GM19468 (cell line): Measurements from ENCODE around the gene PDE9A.

Source experiments
- ATAC-seq: cut with Tn5 transposase; IDR thresholded peaks from one replicate; pipeline ENCODE4 v1.9.1; 2021; ENCODE audit warnings: mild to moderate bottlenecking, moderate library complexity, moderate number of reproducible peaks; ENCODE audit not compliant: unreplicated experiment; ENCODE audit errors: extremely low read depth

PDE9A gene

GRCh38 chr21:42731264-42732032 lies 78.0 kb downstream of the PDE9A start:
- ATAC-seq, result no peak

DNA sequence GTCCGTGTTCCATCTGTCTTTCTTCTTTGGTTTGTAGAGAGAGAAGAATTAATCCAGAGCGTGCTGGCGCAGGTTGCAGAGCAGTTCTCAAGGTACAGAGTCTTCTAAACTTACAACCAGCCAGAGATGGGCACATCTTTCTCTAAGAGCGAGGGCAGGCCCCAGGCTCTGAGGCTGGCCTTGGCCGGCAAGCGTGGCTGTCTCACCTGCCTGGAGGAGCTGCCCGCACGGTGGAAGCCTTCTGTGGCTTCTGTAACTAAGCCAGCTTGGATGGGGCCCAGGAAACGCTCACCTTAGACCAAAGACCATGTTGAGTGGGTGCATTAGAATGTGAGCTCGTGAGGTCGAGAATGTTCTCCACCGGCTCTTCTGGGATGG lies 78.6 kb downstream of the PDE9A start:
- ATAC-seq, result no peak

DNA sequence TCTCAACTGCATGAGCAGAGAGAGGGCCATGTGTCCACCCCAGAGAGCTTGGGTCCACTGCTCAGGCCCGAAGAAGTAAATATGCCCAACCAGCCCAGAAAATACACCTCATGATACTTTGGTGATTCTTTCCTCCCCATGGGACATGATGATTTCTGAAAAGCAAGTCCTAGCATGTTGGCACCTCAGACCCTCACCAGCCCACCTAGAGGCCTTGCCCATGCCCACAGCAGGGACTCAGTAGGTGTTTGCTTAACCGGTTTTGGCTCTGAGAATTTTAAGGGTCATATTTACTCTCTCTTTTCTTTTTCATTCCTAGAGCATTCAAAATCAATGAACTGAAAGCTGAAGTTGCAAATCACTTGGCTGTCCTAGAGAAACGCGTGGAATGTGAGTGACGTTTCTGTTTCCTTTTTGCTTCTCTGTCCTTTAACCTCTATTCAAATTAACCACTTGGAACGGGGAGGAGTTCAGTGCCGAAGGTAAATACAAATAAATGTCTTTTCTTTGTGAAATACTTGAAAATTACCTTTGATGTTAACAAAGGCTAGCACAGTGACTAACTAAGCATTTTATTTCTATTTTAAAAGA lies 79.7 kb downstream of the PDE9A start:
- ATAC-seq, result no peak

- ATAC-seq, result no peak
Observed at GRCh38 chr21:42733874-42734273, 80.5 kb downstream of the PDE9A start.

- no peak for ATAC-seq
Observed at GRCh38 chr21:42734323-42734971, 81.0 kb downstream of the PDE9A start.

GRCh38 chr21:42735061-42735460 lies 81.6 kb downstream of the PDE9A start:
- no peak for ATAC-seq

DNA sequence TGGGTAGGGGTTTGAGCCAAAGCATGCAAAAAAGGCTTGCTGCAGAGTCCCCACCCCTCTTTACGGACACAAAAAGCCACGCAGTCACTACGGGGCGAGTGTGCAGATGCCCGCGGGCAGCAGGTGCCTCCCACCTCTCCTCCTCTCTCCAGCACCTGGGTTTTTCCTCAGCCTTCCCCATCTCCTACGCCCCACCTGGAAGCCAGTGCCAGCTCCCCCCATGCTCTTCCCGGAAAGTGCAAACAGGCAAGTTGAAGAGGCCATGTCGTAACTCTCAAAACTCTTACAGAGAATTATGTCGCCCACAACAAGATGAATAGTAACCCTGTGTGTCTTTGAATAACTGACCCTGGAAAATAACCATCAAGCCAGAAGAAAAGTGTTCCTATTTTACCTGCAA lies 82.5 kb downstream of the PDE9A start:
- ATAC-seq, result no peak

DNA sequence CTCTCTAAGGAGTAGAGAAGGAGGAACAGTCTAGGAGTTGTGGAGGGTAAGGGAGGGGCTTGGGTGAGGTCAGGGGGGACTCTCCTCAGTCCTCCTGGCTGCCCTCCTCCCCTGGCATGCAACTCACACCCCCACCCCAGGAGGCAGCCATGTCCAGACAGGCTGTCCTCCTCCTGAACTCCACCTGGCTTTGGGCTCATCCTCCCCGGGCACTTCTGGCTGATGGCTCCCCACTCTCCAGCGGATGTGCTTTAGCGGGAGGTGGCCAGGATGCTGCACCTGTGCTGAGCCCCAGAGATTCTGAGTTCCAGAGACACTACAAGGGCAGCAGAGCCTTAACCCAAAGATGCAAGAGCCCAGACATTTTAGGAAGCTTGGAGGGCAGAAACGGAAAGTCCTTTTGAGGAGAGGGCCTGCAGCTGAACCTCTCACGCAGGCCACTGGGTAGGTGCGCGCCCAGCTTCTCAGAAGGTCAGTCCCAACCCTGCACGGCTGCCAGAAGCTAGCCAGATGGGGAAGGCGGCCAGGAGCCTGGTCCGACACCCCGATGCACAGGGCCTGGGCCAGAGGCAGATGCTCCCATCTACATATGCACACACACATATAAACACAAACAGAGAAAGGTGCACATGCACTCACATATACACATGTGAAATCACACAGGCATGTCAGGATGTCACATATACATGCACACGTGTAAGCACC lies 83.4 kb downstream of the PDE9A start:
- no peak for ATAC-seq

DNA sequence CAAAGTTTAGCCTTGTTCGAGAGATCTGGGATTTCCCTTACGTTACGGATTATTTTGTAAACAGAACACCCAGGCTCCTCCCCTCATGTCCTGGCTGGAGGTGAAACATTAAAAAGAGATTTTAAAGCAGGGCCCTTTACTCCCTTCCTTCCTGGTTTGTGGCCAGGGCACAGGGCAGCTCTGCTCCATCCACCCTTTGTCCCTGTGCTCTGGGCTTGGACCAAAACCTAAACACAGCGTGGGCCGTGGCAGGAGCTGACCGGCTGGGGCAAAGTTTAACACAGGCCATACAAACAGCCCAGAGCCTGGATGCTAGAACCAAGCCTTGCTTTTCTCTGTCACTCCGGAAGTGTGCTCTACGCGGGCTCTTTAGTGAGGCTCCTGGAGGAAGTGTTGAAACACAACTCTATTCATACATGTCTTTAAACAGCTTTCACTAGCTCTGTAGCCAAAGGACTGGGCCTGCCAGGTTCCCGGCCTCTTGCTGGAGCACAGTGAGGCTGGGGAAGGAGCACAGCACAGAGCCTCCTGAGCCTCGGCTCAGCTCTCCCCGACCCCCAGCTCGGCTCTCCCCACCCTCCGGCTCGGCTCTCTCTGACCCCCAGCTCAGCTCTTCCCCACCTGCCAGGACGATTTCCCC lies 84.7 kb downstream of the PDE9A start:
- no peak for ATAC-seq

DNA sequence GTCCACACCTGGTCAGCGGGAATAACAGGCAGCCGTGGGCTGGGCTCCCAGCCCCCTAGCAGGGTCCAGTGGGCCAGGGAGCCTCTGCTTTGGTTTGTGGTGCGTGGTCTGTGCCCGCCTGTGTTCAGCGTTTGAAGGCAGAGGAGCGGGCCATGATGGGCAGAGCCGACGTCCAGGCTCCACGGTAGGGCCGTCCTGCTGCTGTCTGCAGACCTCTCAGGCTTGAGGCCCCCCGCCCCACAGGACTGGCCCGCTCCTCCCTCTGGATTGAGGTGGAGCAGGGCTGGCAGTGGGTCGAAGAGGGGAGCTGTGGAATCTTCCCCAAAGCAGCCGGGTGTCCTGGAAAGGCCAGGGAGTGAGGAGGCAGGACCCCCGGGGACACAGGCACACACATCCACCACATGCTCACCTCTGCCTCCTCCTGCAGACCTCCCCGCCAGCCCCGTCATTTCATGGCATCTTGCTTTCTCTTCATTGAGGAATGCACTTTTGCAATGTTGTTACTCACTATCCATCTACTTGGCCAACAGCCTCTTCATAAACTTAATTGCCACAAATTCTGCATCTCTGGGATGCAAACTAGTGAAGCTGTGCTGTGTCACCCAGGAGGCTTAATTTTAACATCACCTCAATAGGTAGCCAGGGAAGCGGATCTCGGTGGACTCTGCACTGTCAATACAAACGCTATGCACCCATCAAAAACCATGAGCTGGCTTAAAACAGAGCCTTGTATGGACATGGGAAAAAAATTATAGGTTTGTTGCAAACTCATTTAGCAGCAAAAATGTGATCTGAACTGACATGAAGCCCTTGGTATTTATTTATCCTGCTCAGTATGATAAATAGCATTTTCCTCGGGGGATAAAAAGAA lies 85.9 kb downstream of the PDE9A start:
- no peak for ATAC-seq

DNA sequence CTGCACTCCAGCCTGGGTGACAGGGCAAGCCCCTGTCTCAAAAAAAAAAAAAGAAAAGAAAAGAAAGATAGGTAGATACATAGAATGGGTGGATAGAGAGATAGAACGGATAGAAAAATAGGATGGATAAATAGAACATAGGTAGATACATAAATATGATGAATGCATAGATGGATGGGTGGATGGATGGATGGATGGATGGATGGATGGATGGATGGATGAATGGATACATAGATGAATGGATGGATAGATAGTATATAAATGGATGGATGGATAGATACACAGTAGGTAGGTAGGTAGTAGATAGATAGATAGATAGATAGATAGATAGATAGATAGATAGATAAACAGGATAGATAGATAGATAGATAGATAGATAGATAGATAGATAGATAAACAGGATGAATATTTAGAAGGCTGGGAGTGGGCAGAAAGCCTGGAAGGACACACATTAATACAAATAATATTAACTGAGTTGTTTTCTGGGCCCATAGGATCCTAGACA lies 87.0 kb downstream of the PDE9A start:
- no peak for ATAC-seq

DNA sequence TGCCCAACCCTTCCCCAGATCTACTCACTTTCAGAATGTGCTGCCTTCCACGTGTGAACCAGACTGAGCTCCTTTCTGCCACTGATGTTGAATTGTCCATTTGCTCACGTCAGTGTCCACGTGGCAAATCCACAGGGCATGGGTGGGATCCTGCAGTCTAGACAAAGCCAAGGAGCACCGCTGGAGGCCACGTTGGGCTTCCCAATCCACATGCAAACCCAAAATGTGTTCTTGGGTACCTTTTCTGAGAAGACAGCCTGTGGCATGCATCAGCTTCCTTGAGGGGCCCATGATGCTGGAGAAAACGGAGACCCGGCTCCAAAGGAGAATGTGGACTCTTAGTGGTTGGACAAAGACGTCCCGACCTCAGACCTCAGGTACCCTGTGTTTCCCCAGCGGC lies 87.6 kb downstream of the PDE9A start:
- ATAC-seq, result no peak

- no peak for ATAC-seq
Observed at GRCh38 chr21:42744520-42745445, 91.4 kb downstream of the PDE9A start.

GRCh38 chr21:42745511-42746239 lies 92.3 kb downstream of the PDE9A start:
- ATAC-seq, result no peak

- no peak for ATAC-seq
Observed at GRCh38 chr21:42746240-42746592, 92.8 kb downstream of the PDE9A start.

GRCh38 chr21:42746593-42747275 lies 93.3 kb downstream of the PDE9A start:
- ATAC-seq, result no peak

DNA sequence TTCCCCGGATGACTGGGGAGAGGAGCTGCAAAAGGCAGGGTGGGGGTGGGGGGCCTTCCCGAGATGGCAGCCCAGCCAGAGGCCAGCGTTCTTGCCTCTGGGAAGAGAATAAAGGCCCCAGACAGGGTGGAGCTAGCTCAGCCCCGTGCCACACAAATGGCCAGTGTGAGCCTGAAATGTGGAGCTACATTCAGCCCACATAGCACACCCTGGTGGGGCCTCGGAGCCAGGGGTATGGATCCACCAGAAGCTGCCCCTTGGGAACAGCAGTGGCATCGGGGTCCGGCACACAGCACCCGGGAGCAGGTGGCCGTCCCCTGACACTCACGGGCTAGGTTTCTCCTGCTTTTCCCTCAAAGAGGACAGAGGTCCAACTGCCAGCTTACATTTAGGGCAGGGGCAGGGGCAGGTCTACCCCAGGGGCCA lies 93.9 kb downstream of the PDE9A start:
- no peak for ATAC-seq
